ENCODE measurements around the gene FANCC. TPM values are rescaled to one million over a fixed set of nuclear protein-coding genes. Genes with fewer than 3 reads are reported as not detected.

The FANCC gene
- total RNA-seq, 1 experiment from 2014 or later: 14.0 TPM

- H4K20me1 ChIP-seq (ENCODE audit: insufficient read depth, low read depth, low read length): no peaks in the 10 kb centered on the region
- H3K27me3 ChIP-seq (ENCODE audit: low read length): no peaks in the 10 kb centered on the region
- H3K9me2 ChIP-seq (replicated peaks; ENCODE audit: insufficient read depth, low read length): no peaks in the 10 kb centered on the region
- DNase-seq: peak; percentile 39
- H3K79me2 ChIP-seq (ENCODE audit: low read length): no peaks in the 10 kb centered on the region
- no peak overlapping the region for H3K27ac ChIP-seq (ENCODE audit: low read length)
- no peak overlapping the region for H2AFZ ChIP-seq (ENCODE audit: low read length)
- H3K4me1 ChIP-seq (ENCODE audit: low read length): peaks cover 16% of the 10 kb centered on the region
- no peaks in the 10 kb centered on the region for H3K9me3 ChIP-seq (ENCODE audit: low read length)
- no peak overlapping the region for H3K4me2 ChIP-seq (ENCODE audit: low read depth, low read length, poor library complexity, severe bottlenecking)
- no peaks in the 10 kb centered on the region for H3K36me3 ChIP-seq (ENCODE audit: insufficient read depth, low read length)
- no peak overlapping the region for H3K4me3 ChIP-seq (ENCODE audit: low read length)
- no peak overlapping the region for H3K9ac ChIP-seq (ENCODE audit: low read length)
These were observed 143.5 kb downstream of the FANCC start for GRCh38 chr9:95174038-95174437.

- Histone ChIP-seq H3K27ac (ENCODE audit: low read length) (no peak overlapping the region), H3K27me3 (ENCODE audit: low read length) (no peaks in the 10 kb centered on the region), H3K4me2 (ENCODE audit: low read depth, low read length, poor library complexity, severe bottlenecking) (peak overlapping the region; percentile 67), H3K4me3 (ENCODE audit: low read length) (no peak overlapping the region), H3K9me2 (replicated peaks; ENCODE audit: insufficient read depth, low read length) (no peaks in the 10 kb centered on the region), H3K9ac (ENCODE audit: low read length) (no peak overlapping the region), H3K36me3 (ENCODE audit: insufficient read depth, low read length) (no peaks in the 10 kb centered on the region), H3K9me3 (ENCODE audit: low read length) (no peaks in the 10 kb centered on the region), H3K4me1 (ENCODE audit: low read length) (peaks cover 16% of the 10 kb centered on the region), H3K79me2 (ENCODE audit: low read length) (no peaks in the 10 kb centered on the region), H4K20me1 (ENCODE audit: insufficient read depth, low read depth, low read length) (no peaks in the 10 kb centered on the region), H2AFZ (ENCODE audit: low read length) (no peak overlapping the region)
- DNase-seq: peak; percentile 9
These were observed 145.9 kb downstream of the FANCC start for GRCh38 chr9:95171596-95171995.

- Histone ChIP-seq H3K27ac (ENCODE audit: low read length) (peak overlapping the region; percentile 74), H3K4me1 (ENCODE audit: low read length) (peaks cover 16% of the 10 kb centered on the region), H2AFZ (ENCODE audit: low read length) (peak overlapping the region; percentile 64), H3K4me2 (ENCODE audit: low read depth, low read length, poor library complexity, severe bottlenecking) (peak overlapping the region; percentile 67), H3K36me3 (ENCODE audit: insufficient read depth, low read length) (no peaks in the 10 kb centered on the region), H3K4me3 (ENCODE audit: low read length) (peak overlapping the region; percentile 41), H3K79me2 (ENCODE audit: low read length) (no peaks in the 10 kb centered on the region), H3K9ac (ENCODE audit: low read length) (peak overlapping the region; percentile 50), H3K9me3 (ENCODE audit: low read length) (no peaks in the 10 kb centered on the region), H3K9me2 (replicated peaks; ENCODE audit: insufficient read depth, low read length) (no peaks in the 10 kb centered on the region), H4K20me1 (ENCODE audit: insufficient read depth, low read depth, low read length) (no peaks in the 10 kb centered on the region), H3K27me3 (ENCODE audit: low read length) (no peaks in the 10 kb centered on the region)
- DNase-seq: peak; percentile 77
These were observed 146.5 kb downstream of the FANCC start for GRCh38 chr9:95171001-95171400.

- peak; percentile 92 for DNase-seq
- no peak overlapping the region for H3K27ac ChIP-seq (ENCODE audit: low read length)
- no peak overlapping the region for H2AFZ ChIP-seq (ENCODE audit: low read length)
- H3K9me2 ChIP-seq (replicated peaks; ENCODE audit: insufficient read depth, low read length): no peaks in the 10 kb centered on the region
- H3K79me2 ChIP-seq (ENCODE audit: low read length): no peaks in the 10 kb centered on the region
- H3K4me1 ChIP-seq (ENCODE audit: low read length): peaks cover 16% of the 10 kb centered on the region
- H3K27me3 ChIP-seq (ENCODE audit: low read length): no peaks in the 10 kb centered on the region
- H4K20me1 ChIP-seq (ENCODE audit: insufficient read depth, low read depth, low read length): no peaks in the 10 kb centered on the region
- H3K9ac ChIP-seq (ENCODE audit: low read length): no peak overlapping the region
- H3K4me3 ChIP-seq (ENCODE audit: low read length): no peak overlapping the region
- no peaks in the 10 kb centered on the region for H3K9me3 ChIP-seq (ENCODE audit: low read length)
- H3K36me3 ChIP-seq (ENCODE audit: insufficient read depth, low read length): no peaks in the 10 kb centered on the region
- no peak overlapping the region for H3K4me2 ChIP-seq (ENCODE audit: low read depth, low read length, poor library complexity, severe bottlenecking)
These were observed 149.5 kb downstream of the FANCC start for GRCh38 chr9:95167998-95168397.

- H3K4me1 ChIP-seq (ENCODE audit: low read length): no peaks in the 10 kb centered on the region
- no peaks in the 10 kb centered on the region for H3K9me2 ChIP-seq (replicated peaks; ENCODE audit: insufficient read depth, low read length)
These were observed 152.5 kb downstream of the FANCC start for GRCh38 chr9:95165004-95165403.

GRCh38 chr9:95157481-95158151 lies 159.9 kb downstream of the FANCC start:
- H3K9ac ChIP-seq (ENCODE audit: low read length): no peak overlapping the region

More at GRCh38 chr9:95165004-95165403, 152.5 kb downstream of the FANCC start:
- Histone ChIP-seq H3K9ac (ENCODE audit: low read length) (no peak overlapping the region), H2AFZ (ENCODE audit: low read length) (no peak overlapping the region), H3K9me3 (ENCODE audit: low read length) (no peaks in the 10 kb centered on the region), H3K4me2 (ENCODE audit: low read depth, low read length, poor library complexity, severe bottlenecking) (no peak overlapping the region), H4K20me1 (ENCODE audit: insufficient read depth, low read depth, low read length) (no peaks in the 10 kb centered on the region), H3K36me3 (ENCODE audit: insufficient read depth, low read length) (no peaks in the 10 kb centered on the region), H3K79me2 (ENCODE audit: low read length) (no peaks in the 10 kb centered on the region), H3K27ac (ENCODE audit: low read length) (no peak overlapping the region), H3K27me3 (ENCODE audit: low read length) (no peaks in the 10 kb centered on the region), H3K4me3 (ENCODE audit: low read length) (no peak overlapping the region)
- DNase-seq: no peak

GRCh38 chr9:95156074-95156473 lies 161.4 kb downstream of the FANCC start:
- Histone ChIP-seq H3K9ac (ENCODE audit: low read length) (no peak overlapping the region), H3K27ac (ENCODE audit: low read length) (no peak overlapping the region), H3K36me3 (ENCODE audit: insufficient read depth, low read length) (no peaks in the 10 kb centered on the region), H3K4me3 (ENCODE audit: low read length) (no peak overlapping the region), H3K4me2 (ENCODE audit: low read depth, low read length, poor library complexity, severe bottlenecking) (no peak overlapping the region), H3K9me2 (replicated peaks; ENCODE audit: insufficient read depth, low read length) (no peaks in the 10 kb centered on the region), H3K9me3 (ENCODE audit: low read length) (no peaks in the 10 kb centered on the region), H3K79me2 (ENCODE audit: low read length) (no peaks in the 10 kb centered on the region), H4K20me1 (ENCODE audit: insufficient read depth, low read depth, low read length) (no peaks in the 10 kb centered on the region), H2AFZ (ENCODE audit: low read length) (no peak overlapping the region), H3K4me1 (ENCODE audit: low read length) (peaks cover 8% of the 10 kb centered on the region), H3K27me3 (ENCODE audit: low read length) (no peaks in the 10 kb centered on the region)
- DNase-seq: no peak

More at GRCh38 chr9:95157481-95158151, 159.9 kb downstream of the FANCC start:
- H3K36me3 ChIP-seq (ENCODE audit: insufficient read depth, low read length): no peaks in the 10 kb centered on the region
- H4K20me1 ChIP-seq (ENCODE audit: insufficient read depth, low read depth, low read length): no peaks in the 10 kb centered on the region
- H3K27me3 ChIP-seq (ENCODE audit: low read length): no peaks in the 10 kb centered on the region
- DNase-seq: no peak
- no peaks in the 10 kb centered on the region for H3K9me2 ChIP-seq (replicated peaks; ENCODE audit: insufficient read depth, low read length)
- no peak overlapping the region for H3K27ac ChIP-seq (ENCODE audit: low read length)
- no peak overlapping the region for H3K4me2 ChIP-seq (ENCODE audit: low read depth, low read length, poor library complexity, severe bottlenecking)
- H3K4me1 ChIP-seq (ENCODE audit: low read length): peaks cover 8% of the 10 kb centered on the region
- H3K9me3 ChIP-seq (ENCODE audit: low read length): no peaks in the 10 kb centered on the region
- no peak overlapping the region for H2AFZ ChIP-seq (ENCODE audit: low read length)
- H3K4me3 ChIP-seq (ENCODE audit: low read length): no peak overlapping the region
- no peaks in the 10 kb centered on the region for H3K79me2 ChIP-seq (ENCODE audit: low read length)

GRCh38 chr9:95155220-95155619 lies 162.3 kb downstream of the FANCC start:
- Histone ChIP-seq H3K9me3 (ENCODE audit: low read length) (no peaks in the 10 kb centered on the region), H3K9ac (ENCODE audit: low read length) (no peak overlapping the region), H3K4me3 (ENCODE audit: low read length) (no peak overlapping the region), H3K27me3 (ENCODE audit: low read length) (no peaks in the 10 kb centered on the region), H4K20me1 (ENCODE audit: insufficient read depth, low read depth, low read length) (no peaks in the 10 kb centered on the region), H3K27ac (ENCODE audit: low read length) (no peak overlapping the region), H3K4me1 (ENCODE audit: low read length) (peaks cover 8% of the 10 kb centered on the region), H3K4me2 (ENCODE audit: low read depth, low read length, poor library complexity, severe bottlenecking) (no peak overlapping the region), H3K9me2 (replicated peaks; ENCODE audit: insufficient read depth, low read length) (no peaks in the 10 kb centered on the region), H3K79me2 (ENCODE audit: low read length) (no peaks in the 10 kb centered on the region), H3K36me3 (ENCODE audit: insufficient read depth, low read length) (no peaks in the 10 kb centered on the region), H2AFZ (ENCODE audit: low read length) (no peak overlapping the region)
- no peak for DNase-seq

Data from Karpas-422 (cell line).